Fibroblast of lung (primary cell): ENCODE results near the gene FAXC. TPM values are rescaled to one million over a fixed set of nuclear protein-coding genes. Genes with fewer than 3 reads are reported as not detected.

Experiments used
- DNase-seq, 2 donors: peaks; one replicate each; pipeline versions ENCODE4 v3.0.0 to v3.0.0-alpha.2; 2010; ENCODE audit warnings: low read depth in 2 of 2
- H2AFZ ChIP-seq: 2 replicates; pipeline ENCODE4 v1.5.1; 2012; ENCODE audit warnings: low read length, control low read depth, inconsistent platforms
- H3K27ac ChIP-seq: 2 replicates; pipeline ENCODE4 v1.5.1; 2011; ENCODE audit warnings: low read length, control low read depth; ENCODE audit not compliant: insufficient read depth
- H3K27me3 ChIP-seq: 2 replicates; pipeline ENCODE4 v1.5.1; 2011; ENCODE audit warnings: mild to moderate bottlenecking, low read length; ENCODE audit not compliant: control insufficient read depth, insufficient read depth
- H3K36me3 ChIP-seq: 2 replicates; pipeline ENCODE4 v1.5.1; 2011; ENCODE audit warnings: low read length; ENCODE audit not compliant: control insufficient read depth, insufficient read depth
- H3K4me1 ChIP-seq: 2 replicates; pipeline ENCODE4 v1.5.1; 2011; ENCODE audit warnings: low read length; ENCODE audit not compliant: control insufficient read depth, insufficient read depth; ENCODE audit errors: extremely low read depth
- H3K4me2 ChIP-seq: 2 replicates; pipeline ENCODE4 v1.5.1; 2011; ENCODE audit warnings: low read length, control low read depth; ENCODE audit not compliant: insufficient read depth; ENCODE audit errors: extremely low read depth
- H3K4me3 ChIP-seq, 4 experiments: fragments of 200-600 bp in 1 of 4; sonication (generic) in 1 of 4; replicated peaks in 1 of 4; 2 replicates each; pipeline ENCODE4 v1.5.1; 2011 to 2016; ENCODE audit warnings: low read length in 4 of 4, low read depth in 3 of 4, mild to moderate bottlenecking in 3 of 4, control low read depth in 2 of 4, inconsistent platforms in 1 of 4, mixed read lengths in 1 of 4; ENCODE audit not compliant: insufficient read depth in 1 of 4; ENCODE audit errors: control extremely low read depth in 1 of 4
- H3K79me2 ChIP-seq: 2 replicates; pipeline ENCODE4 v1.5.1; 2012; ENCODE audit warnings: mild to moderate bottlenecking, low read length, inconsistent platforms; ENCODE audit not compliant: control insufficient read depth, insufficient read depth
- H3K9ac ChIP-seq: 2 replicates; pipeline ENCODE4 v1.5.1; 2011; ENCODE audit warnings: mild to moderate bottlenecking, low read length, control low read depth; ENCODE audit not compliant: insufficient read depth
- H3K9me3 ChIP-seq: 2 replicates; pipeline ENCODE4 v1.5.1; 2012; ENCODE audit warnings: low read depth, low read length; ENCODE audit not compliant: control insufficient read depth, insufficient read depth
- H4K20me1 ChIP-seq: 2 replicates; pipeline ENCODE4 v1.5.1; 2011; ENCODE audit warnings: low read length; ENCODE audit not compliant: control insufficient read depth, insufficient read depth; ENCODE audit errors: extremely low read depth
- CTCF ChIP-seq, 2 donors: IDR thresholded peaks in 1 of 2; conservative IDR thresholded peaks in 1 of 2; 1 replicate in 1 of 2; 2 replicates in 1 of 2; pipeline ENCODE4 v1.5.1; 2011 to 2012; ENCODE audit warnings: low read length in 2 of 2, control low read depth in 1 of 2, inconsistent platforms in 1 of 2, low read depth in 1 of 2, mild to moderate bottlenecking in 1 of 2
- EZH2 ChIP-seq: IDR thresholded peaks from 2 replicates; pipeline ENCODE4 v1.5.1; 2012; ENCODE audit warnings: low read length, control low read depth, mild to moderate bottlenecking; ENCODE audit errors: missing control alignments
- polyA plus RNA-seq, 2 donors: library from polyadenylated mRNA; depleted of rRNA in 1 of 2; stranded (reverse) in 1 of 2; unstranded in 1 of 2; fragments of >200 nt; gene quantifications; 2 replicates each; pipeline ENCODE4 v1.2.1, GENCODE V29; 2011 to 2012; ENCODE audit warnings: missing spikeins in 1 of 2
- total RNA-seq: library from RNA; depleted of rRNA; stranded (reverse); fragments of >200 nt; gene quantifications from 2 replicates; pipeline ENCODE4 v1.2.1, GENCODE V29; 2014

The FAXC gene
- total and polyA plus RNA-seq, 2 donors (not counting 1 experiment from before 2014, with no cell fraction given): 0.17 to 2.7 TPM

- Histone ChIP-seq H3K27ac (peak overlapping the region; percentile 90), H3K9ac (peak overlapping the region; percentile 93), H3K4me3 (peak overlapping the region; percentile 85 to 93 (median 89)), H3K4me2 (peak overlapping the region; percentile 84), H3K4me1 (no peaks in the 10 kb centered on the region), H2AFZ (peak overlapping the region; percentile 87), H3K9me3 (no peaks in the 10 kb centered on the region), H3K27me3 (no peaks in the 10 kb centered on the region), H4K20me1 (no peaks in the 10 kb centered on the region), H3K79me2 (no peaks in the 10 kb centered on the region), H3K36me3 (no peaks in the 10 kb centered on the region)
- TF ChIP-seq CTCF (conservative IDR thresholded peaks at IDR 0.05 in 1 of 2, IDR thresholded peaks at IDR 0.05 in 1 of 2; ENCODE audit: low read depth in 1 of 2, low read length in 2 of 2) (no peak), EZH2 (no peak)
- no peak for DNase-seq
Observed at GRCh38 chr6:99393366-99393697, 43.9 kb upstream of the FAXC start.

- no peak overlapping the region for H2AFZ ChIP-seq
- no peak for DNase-seq
- no peaks in the 10 kb centered on the region for H3K4me1 ChIP-seq
- no peak overlapping the region for H3K9ac ChIP-seq
- no peak overlapping the region for H3K4me3 ChIP-seq
- no peaks in the 10 kb centered on the region for H3K36me3 ChIP-seq
- no peak overlapping the region for H3K27ac ChIP-seq
- no peak for TF ChIP-seq EZH2
- no peak for TF ChIP-seq CTCF (conservative IDR thresholded peaks at IDR 0.05 in 1 of 2, IDR thresholded peaks at IDR 0.05 in 1 of 2; ENCODE audit: low read depth in 1 of 2, low read length in 2 of 2)
- no peak overlapping the region for H3K4me2 ChIP-seq
- H4K20me1 ChIP-seq: no peaks in the 10 kb centered on the region
- no peaks in the 10 kb centered on the region for H3K9me3 ChIP-seq
- H3K79me2 ChIP-seq: no peaks in the 10 kb centered on the region
- no peaks in the 10 kb centered on the region for H3K27me3 ChIP-seq
Observed at GRCh38 chr6:99390896-99391295, 41.4 kb upstream of the FAXC start.

- Histone ChIP-seq H3K4me1 (no peaks in the 10 kb centered on the region), H3K4me3 (no peak overlapping the region), H3K27me3 (no peaks in the 10 kb centered on the region), H3K27ac (no peak overlapping the region), H3K79me2 (no peaks in the 10 kb centered on the region), H4K20me1 (no peaks in the 10 kb centered on the region), H3K9me3 (no peaks in the 10 kb centered on the region), H3K9ac (no peak overlapping the region), H2AFZ (no peak overlapping the region), H3K4me2 (no peak overlapping the region), H3K36me3 (no peaks in the 10 kb centered on the region)
- TF ChIP-seq CTCF (conservative IDR thresholded peaks at IDR 0.05 in 1 of 2, IDR thresholded peaks at IDR 0.05 in 1 of 2; ENCODE audit: low read depth in 1 of 2, low read length in 2 of 2) (no peak), EZH2 (no peak)
- peak in 1 of 2 donors; percentile 22 for DNase-seq
Observed at GRCh38 chr6:99384507-99384906, 35.0 kb upstream of the FAXC start.
